GM23338 (cell line): ENCODE results near the gene APBA1. TPM values are rescaled to one million over a fixed set of nuclear protein-coding genes. Genes with fewer than 3 reads are reported as not detected.

Experiments
- ATAC-seq: fragments of 200-7000 bp; cut with Tn5 transposase; 3 replicates; pipeline ENCODE4 v1.9.1; 2020
- DNase-seq: peaks from one replicate; pipeline ENCODE4 v3.0.0-alpha.2; 2015; ENCODE audit warnings: low spot score
- H2AFZ ChIP-seq: fragments of 200-600 bp; sonication (generic); 2 replicates; pipeline ENCODE4 v1.8.0; 2016; ENCODE audit warnings: antibody characterized with exemption, mild to moderate bottlenecking, moderate library complexity
- H3F3A ChIP-seq: fragments of 200-600 bp; sonication (generic); replicated peaks from 2 replicates; pipeline ENCODE4 v1.8.0; 2017; ENCODE audit warnings: antibody characterized with exemption, mixed run types, low read depth
- H3K27ac ChIP-seq: fragments of 200-600 bp; sonication (generic); 2 replicates; pipeline ENCODE4 v1.6.1; 2016; ENCODE audit warnings: low read depth
- H3K27me3 ChIP-seq: fragments of 200-600 bp; sonication (generic); 2 replicates; pipeline ENCODE4 v1.8.0; 2016; ENCODE audit warnings: mild to moderate bottlenecking, mixed run types, moderate library complexity; ENCODE audit not compliant: insufficient read depth
- H3K36me3 ChIP-seq: fragments of 200-600 bp; sonication (generic); 2 replicates; pipeline ENCODE4 v1.8.0; 2016; ENCODE audit warnings: mild to moderate bottlenecking; ENCODE audit not compliant: insufficient read depth
- H3K4me1 ChIP-seq: fragments of 200-600 bp; sonication (generic); 2 replicates; pipeline ENCODE4 v1.8.0; 2016; ENCODE audit warnings: mild to moderate bottlenecking, moderate library complexity; ENCODE audit not compliant: insufficient read depth
- H3K4me2 ChIP-seq: fragments of 200-600 bp; sonication (generic); 2 replicates; pipeline ENCODE4 v1.7.1; 2017; ENCODE audit warnings: mixed run types
- H3K4me3 ChIP-seq: fragments of 200-600 bp; sonication (generic); 2 replicates; pipeline ENCODE4 v1.6.1; 2016; ENCODE audit warnings: mixed run types
- H3K79me2 ChIP-seq: fragments of 200-600 bp; sonication (generic); replicated peaks from 2 replicates; pipeline ENCODE4 v1.8.0; 2017; ENCODE audit warnings: mild to moderate bottlenecking; ENCODE audit not compliant: insufficient read depth
- H3K9me2 ChIP-seq: fragments of 200-600 bp; sonication (generic); 2 replicates; pipeline ENCODE4 v1.8.0; 2017; ENCODE audit not compliant: insufficient read depth
- H4K20me1 ChIP-seq: fragments of 200-600 bp; sonication (generic); replicated peaks from 2 replicates; pipeline ENCODE4 v1.8.0; 2017; ENCODE audit warnings: mild to moderate bottlenecking; ENCODE audit not compliant: insufficient read depth
- H3K27ac Mint-ChIP-seq: 2 replicates; pipeline ENCODE4 v1.8.0; 2020; ENCODE audit warnings: inconsistent platforms, mild to moderate bottlenecking, moderate library complexity, mixed read lengths
- H3K27me3 Mint-ChIP-seq: 3 replicates; pipeline ENCODE4 v1.8.0; 2022; ENCODE audit warnings: low read depth, mild to moderate bottlenecking, moderate library complexity, mixed read lengths, inconsistent platforms; ENCODE audit not compliant: insufficient read depth, poor library complexity
- H3K36me3 Mint-ChIP-seq: 3 replicates; pipeline ENCODE4 v1.8.0; 2021; ENCODE audit warnings: low read depth, mild to moderate bottlenecking, inconsistent platforms, moderate library complexity, mixed read lengths
- H3K4me1 Mint-ChIP-seq: 3 replicates; pipeline ENCODE4 v1.8.0; 2020; ENCODE audit warnings: mild to moderate bottlenecking, inconsistent platforms, mixed read lengths
- H3K4me3 Mint-ChIP-seq: 3 replicates; pipeline ENCODE4 v1.8.0; 2021; ENCODE audit warnings: moderate library complexity, mild to moderate bottlenecking, inconsistent platforms, mixed read lengths
- H3K9me3 Mint-ChIP-seq: 3 replicates; pipeline ENCODE4 v1.8.0; 2020; ENCODE audit warnings: moderate library complexity, mild to moderate bottlenecking, inconsistent platforms, mixed read lengths
- CREB1 ChIP-seq: fragments of 250-450 bp; sonication (Bioruptor Pico); IDR thresholded peaks from 2 replicates; pipeline ENCODE4 v1.5.0; 2020; ENCODE audit warnings: low read depth, mild to moderate bottlenecking, moderate library complexity
- EZH2 ChIP-seq: fragments of 200-600 bp; sonication (generic); IDR thresholded peaks from one replicate; pipeline ENCODE4 v1.8.0; 2017; ENCODE audit warnings: antibody characterized with exemption, mild to moderate bottlenecking, low read depth; ENCODE audit not compliant: unreplicated experiment
- POLR2AphosphoS5 ChIP-seq: IDR thresholded peaks from 2 replicates; pipeline ENCODE4 v1.6.1; 2016; ENCODE audit warnings: antibody characterized with exemption, low read depth
- STAT1 ChIP-seq: IDR thresholded peaks from one replicate; pipeline ENCODE4 v1.6.1; 2016; ENCODE audit warnings: antibody characterized with exemption; ENCODE audit not compliant: unreplicated experiment
- ZNF331 ChIP-seq: fragments of 250-450 bp; sonication (Bioruptor Pico); IDR thresholded peaks from 2 replicates; pipeline ENCODE4 v1.5.0; 2020; ENCODE audit warnings: low read depth, mild to moderate bottlenecking, moderate library complexity
- polyA plus RNA-seq: library from polyadenylated mRNA; unstranded; fragments of >200 nt; fragmentation: Nextera tagmentation; extraction: Ambion mirVana; gene quantifications from 2 replicates; pipeline ENCODE4 v1.2.1, GENCODE V29; 2016
- total RNA-seq: library from RNA; depleted of rRNA; stranded (reverse); fragments of >200 nt; shearing (Covaris generic); gene quantifications from 2 replicates; pipeline ENCODE4 v1.2.3, GENCODE V29; 2014; rRNA removed
- TF ChIP-seq, protein P1 (sequence below), 2 experiments: fragments of 200-600 bp in 1 of 2; sonication (generic) in 1 of 2; conservative IDR thresholded peaks; 2 replicates each; pipeline versions ENCODE4 v1.5.1 to v1.6.1; 2016 to 2017; ENCODE audit warnings: antibody characterized with exemption in 2 of 2, low read depth in 2 of 2, mild to moderate bottlenecking in 2 of 2, moderate library complexity in 1 of 2

The APBA1 gene
- total and polyA plus RNA-seq, 2 experiments from 2014 or later, result 0.26 to 1.0 TPM

DNA sequence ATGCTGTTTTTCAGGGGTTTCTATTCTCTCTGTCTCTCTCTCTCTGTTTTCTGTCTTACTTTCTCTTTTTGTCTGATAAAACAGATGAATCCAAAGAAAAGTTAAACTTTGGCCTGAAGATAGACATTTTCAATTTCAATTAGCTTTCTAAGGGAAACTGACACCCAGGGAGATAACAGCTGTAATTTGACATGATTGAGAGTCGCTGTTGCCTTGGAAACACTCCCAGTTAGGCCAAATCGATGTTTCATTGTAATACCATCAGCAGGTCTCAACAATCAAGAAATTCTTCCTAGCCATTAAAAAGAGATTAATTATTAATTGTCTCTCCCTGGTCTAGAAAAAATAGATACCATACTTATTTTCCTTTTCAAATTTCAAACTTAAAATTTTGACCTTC lies 294.2 kb downstream of the APBA1 start:
- H3K4me2 ChIP-seq, result no peak overlapping the region
- no peaks in the 10 kb centered on the region for H3K9me3 Mint-ChIP-seq

More for the DNA sequence above, 294.2 kb downstream of the APBA1 start:
- no peak for ATAC-seq
- Histone ChIP-seq H2AFZ (no peak overlapping the region), H3K27ac (peak overlapping the region; percentile 43; the same call in 1 of the 2 replicates), H3K79me2 (no peaks in the 10 kb centered on the region), H3K9me2 (peaks cover 3% of the 10 kb centered on the region; the same call in 1 of the 2 replicates), H3K4me1 (peaks cover 10% of the 10 kb centered on the region; the same call in 1 of the 2 replicates), H3F3A (no peaks in the 10 kb centered on the region), H4K20me1 (no peaks in the 10 kb centered on the region), H3K27me3 (no peaks in the 10 kb centered on the region), H3K4me3 (no peak overlapping the region), H3K36me3 (0 out of 2 replicates have a peak, but pooled peaks cover 4% of the 10 kb centered on the region)
- H3K27ac Mint-ChIP-seq, result no peak overlapping the region
- TF ChIP-seq POLR2AphosphoS5 (no peak), ZNF331 (no peak), EZH2 (no peak), STAT1 (no peak), CREB1 (CRISPR knock-in tag) (no peak)
- TF ChIP-seq, protein P1, sequence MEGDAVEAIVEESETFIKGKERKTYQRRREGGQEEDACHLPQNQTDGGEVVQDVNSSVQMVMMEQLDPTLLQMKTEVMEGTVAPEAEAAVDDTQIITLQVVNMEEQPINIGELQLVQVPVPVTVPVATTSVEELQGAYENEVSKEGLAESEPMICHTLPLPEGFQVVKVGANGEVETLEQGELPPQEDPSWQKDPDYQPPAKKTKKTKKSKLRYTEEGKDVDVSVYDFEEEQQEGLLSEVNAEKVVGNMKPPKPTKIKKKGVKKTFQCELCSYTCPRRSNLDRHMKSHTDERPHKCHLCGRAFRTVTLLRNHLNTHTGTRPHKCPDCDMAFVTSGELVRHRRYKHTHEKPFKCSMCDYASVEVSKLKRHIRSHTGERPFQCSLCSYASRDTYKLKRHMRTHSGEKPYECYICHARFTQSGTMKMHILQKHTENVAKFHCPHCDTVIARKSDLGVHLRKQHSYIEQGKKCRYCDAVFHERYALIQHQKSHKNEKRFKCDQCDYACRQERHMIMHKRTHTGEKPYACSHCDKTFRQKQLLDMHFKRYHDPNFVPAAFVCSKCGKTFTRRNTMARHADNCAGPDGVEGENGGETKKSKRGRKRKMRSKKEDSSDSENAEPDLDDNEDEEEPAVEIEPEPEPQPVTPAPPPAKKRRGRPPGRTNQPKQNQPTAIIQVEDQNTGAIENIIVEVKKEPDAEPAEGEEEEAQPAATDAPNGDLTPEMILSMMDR (conservative IDR thresholded peaks at IDR 0.05; ENCODE audit: low read depth in 2 of 2), result no peak
- H3K4me3 Mint-ChIP-seq, result no peak overlapping the region
- DNase-seq, result no peak
- peaks cover 17% of the 10 kb centered on the region for H3K4me1 Mint-ChIP-seq
- peaks cover 7% of the 10 kb centered on the region for H3K27me3 Mint-ChIP-seq
- no peaks in the 10 kb centered on the region; the same call in 2 of the 3 replicates for H3K36me3 Mint-ChIP-seq

Other genes starting within 250 kb of the APBA1 start
- gene PTAR1, start 87.6 kb upstream of the APBA1 start, total RNA-seq, result 218 and 219 TPM in 2 replicates
- gene PTAR1, start 87.6 kb upstream of the APBA1 start, polyA plus RNA-seq, result 32.1 and 35.2 TPM in 2 replicates
- gene CFAP95, start 148.4 kb upstream of the APBA1 start, total RNA-seq, result 48.6 and 69.1 TPM in 2 replicates
- gene CFAP95, start 148.4 kb upstream of the APBA1 start, polyA plus RNA-seq, result 82.5 and 88.6 TPM in 2 replicates